ENCODE results near the gene RRP8.

DNA sequence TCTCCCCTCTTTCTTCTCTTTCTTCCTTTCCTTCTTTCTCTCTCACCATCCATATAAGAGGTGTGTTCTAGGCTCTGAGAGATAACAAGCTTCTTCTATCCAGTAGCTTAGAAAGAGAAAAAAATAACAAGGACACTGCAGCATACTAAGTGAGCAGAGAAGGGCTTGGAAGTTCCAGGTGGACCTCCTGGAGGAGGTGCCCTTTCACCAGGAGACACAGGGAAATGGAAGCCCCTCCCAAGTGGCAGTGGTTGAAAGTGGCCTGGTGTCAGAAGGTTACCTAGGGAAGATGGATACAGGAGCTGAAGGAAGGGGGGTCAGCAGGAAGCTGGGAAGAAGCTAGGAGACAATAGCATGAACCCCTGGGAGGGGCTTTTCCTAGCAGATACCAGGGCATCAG lies 46.7 kb upstream of the RRP8 start:
- TF ChIP-seq POLR2A (IDR thresholded peaks at IDR 0.05): no peak
- TF ChIP-seq CTCF (IDR thresholded peaks at IDR 0.05): no peak

Data from lower leg skin (tissue), 3 donors.